Measurements from ENCODE around the gene ARHGAP10.

ARHGAP10 gene

DNA sequence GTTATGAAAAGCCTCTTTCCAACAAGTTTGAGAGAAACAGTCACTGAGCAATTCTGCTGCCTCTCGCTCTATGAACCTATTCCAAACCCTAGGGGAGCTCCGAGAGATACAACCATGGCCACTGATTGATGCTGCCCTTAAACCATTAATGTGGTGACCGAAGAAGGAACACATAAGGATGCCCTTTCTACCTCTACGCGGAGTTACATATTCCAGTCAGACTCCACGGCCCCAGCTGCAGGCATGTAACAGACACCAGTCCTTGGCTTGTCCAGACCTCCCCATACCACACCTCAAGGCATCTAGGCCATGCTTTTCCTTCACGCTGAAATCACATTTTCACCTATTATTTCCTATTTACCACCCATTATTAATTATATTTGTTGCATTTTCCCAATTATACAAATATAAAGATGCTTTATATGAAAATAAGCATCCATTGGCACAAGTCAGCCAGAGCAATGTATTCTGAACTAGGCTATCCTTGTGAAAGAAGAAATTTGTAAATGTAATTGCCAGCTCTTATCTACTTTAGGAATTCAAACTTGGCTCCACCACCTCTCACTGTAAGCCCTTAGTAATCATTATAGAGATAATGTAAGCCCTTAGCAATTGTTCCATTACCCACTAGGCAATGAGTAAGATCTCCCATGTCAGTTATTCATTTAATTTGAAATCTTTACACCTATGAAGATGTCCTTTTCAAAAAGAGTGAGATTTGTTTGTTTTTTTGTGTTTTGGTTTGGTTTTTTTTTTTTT lies 371.9 kb downstream of the ARHGAP10 start:
- DNase-seq, result no peak

GRCh38 chr4:148108766-148109165 lies 376.9 kb downstream of the ARHGAP10 start:
- no peak for DNase-seq

GRCh38 chr4:148109216-148109615 lies 377.3 kb downstream of the ARHGAP10 start:
- DNase-seq, result no peak

GRCh38 chr4:148110169-148110568 lies 378.3 kb downstream of the ARHGAP10 start:
- no peak for DNase-seq

DNA sequence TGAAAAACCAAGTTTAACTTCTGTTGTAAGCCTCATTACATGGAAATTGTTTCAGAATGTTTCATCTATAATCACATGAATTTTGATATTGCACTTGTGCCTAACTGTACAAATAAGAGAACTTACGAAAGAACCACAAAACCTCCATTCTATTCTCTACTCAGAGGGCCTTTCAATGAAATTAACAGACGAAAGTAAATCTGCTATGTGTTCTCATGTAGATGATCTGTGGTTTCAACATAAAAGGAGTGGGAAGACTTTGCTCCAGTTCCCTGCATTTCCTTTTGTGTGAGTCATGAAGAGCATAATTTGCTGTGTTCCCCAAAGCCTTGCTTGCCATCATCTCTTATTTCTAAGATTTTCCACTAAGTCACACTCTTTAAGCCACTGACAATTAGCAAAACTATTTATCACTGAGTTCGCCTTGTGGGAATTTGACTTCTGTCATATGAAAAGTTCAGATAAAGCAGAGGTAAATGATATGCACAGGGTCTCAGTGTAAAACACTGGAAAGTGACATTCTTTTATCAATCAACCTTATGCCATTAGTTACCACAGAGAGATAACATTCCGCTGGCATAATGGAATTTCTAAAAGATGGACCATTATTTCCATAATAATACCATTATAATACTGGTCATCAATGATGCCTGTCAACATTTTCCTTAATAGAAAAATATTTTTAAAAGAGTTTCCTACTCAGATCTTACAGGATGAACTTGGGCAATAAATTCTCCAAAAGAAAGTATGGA lies 380.5 kb downstream of the ARHGAP10 start:
- DNase-seq, result no peak

DNA sequence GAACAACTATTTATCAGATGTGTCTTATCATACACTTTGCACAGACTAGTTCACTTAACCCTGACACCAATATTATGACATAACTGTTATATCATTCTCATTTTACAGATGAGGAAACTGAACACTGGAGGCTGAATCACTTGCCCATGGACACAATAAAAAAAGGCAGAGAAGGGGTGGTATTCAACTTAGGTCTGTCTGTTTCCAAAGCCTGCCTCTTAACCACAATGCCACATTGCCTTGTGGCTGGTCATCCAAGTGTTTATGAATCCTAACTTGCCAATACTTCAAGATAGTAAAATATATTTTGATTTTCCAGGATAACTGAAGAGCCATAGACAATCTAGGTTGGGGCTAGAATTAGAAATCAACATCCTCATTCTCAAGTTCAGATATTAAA lies 382.5 kb downstream of the ARHGAP10 start:
- DNase-seq, result no peak

DNA sequence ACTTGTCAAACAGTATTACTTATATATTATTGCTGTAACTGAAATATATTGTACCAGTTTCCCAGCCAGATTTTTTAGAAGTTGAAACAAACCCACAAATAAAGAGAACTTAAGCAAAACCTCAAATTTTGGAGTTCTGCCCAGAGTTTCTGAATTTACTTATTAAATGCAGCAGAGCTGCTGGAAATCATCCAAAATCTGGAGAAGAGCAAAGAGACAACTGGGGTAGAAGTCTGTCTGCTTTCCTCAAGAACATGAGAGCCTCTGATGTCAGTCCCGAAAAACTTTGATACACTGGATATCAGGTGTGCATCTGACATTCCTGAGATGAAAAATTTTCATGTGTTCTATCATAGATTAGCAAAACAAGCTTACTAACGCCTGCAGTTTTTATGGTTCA lies 384.4 kb downstream of the ARHGAP10 start:
- DNase-seq, result no peak

GRCh38 chr4:148116969-148117368 lies 385.1 kb downstream of the ARHGAP10 start:
- no peak for DNase-seq

GRCh38 chr4:148118179-148118578 lies 386.3 kb downstream of the ARHGAP10 start:
- no peak for DNase-seq

DNA sequence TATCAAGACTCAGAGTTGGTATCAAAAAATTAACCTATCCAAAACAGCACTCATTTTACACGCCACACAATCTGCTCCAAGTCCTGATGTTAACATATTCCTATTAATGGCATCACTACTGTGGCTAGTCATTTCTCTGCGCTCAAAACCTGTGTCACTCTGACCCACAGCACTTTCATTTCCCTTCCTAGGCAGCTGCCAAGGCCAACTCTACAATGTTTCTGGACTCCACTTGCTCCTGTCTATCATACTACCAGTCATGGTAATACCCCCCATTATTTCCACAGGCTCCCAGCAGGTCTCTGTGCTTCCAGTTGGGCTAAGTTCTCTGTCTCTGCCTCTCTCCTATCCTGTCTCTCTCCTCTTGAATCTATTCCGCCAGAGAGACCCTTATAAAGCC lies 386.7 kb downstream of the ARHGAP10 start:
- no peak for DNase-seq

DNA sequence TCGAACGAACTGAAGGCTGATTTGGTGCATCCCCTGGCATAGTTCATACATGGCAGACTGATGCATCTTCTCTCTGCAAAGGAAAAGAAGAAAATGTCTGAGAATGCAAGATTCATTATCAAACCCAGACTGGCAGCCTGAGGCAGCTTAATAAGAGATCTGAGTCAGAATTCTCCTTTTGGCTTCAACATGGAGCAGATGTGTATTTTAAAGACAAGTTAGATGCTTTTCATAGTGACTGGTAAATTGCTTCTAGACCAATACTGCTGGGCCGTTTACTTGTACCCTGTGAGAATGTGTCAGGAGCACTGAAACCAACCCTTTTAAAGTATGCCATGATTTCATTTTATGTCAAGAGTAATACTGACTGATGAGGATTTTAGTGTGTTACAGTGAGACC lies 388.3 kb downstream of the ARHGAP10 start:
- no peak for DNase-seq
